WERI-Rb-1 (cell line): ENCODE measurements around the gene DLG1.
"Not testable (repeated sequence)": the region's sequence is repeated elsewhere in the genome, so short reads cannot be mapped to it uniquely, and the experiment has no call there.

Source experiments
- DNase-seq: peaks from one replicate; pipeline ENCODE4 v3.0.0-alpha.2; 2020
- H3K27ac ChIP-seq: fragments of 250-450 bp; sonication (Bioruptor Pico); 2 replicates; pipeline ENCODE4 v1.5.1; 2020; ENCODE audit warnings: mild to moderate bottlenecking, moderate library complexity
- H3K27me3 ChIP-seq: fragments of 250-450 bp; sonication (Bioruptor Pico); 2 replicates; pipeline ENCODE4 v1.5.1; 2021; ENCODE audit warnings: mild to moderate bottlenecking, low read depth, moderate library complexity; ENCODE audit not compliant: insufficient read depth, severe bottlenecking
- H3K36me3 ChIP-seq: fragments of 250-450 bp; sonication (Bioruptor Pico); 2 replicates; pipeline ENCODE4 v1.5.1; 2020; ENCODE audit warnings: mild to moderate bottlenecking, moderate library complexity
- H3K4me3 ChIP-seq: 2 replicates; pipeline ENCODE4 v1.5.1; 2011; ENCODE audit warnings: low read depth, mild to moderate bottlenecking, control low read depth, low read length
- H3K9me3 ChIP-seq: fragments of 250-450 bp; sonication (Bioruptor Pico); 2 replicates; pipeline ENCODE4 v1.5.1; 2021; ENCODE audit warnings: mild to moderate bottlenecking, moderate library complexity; ENCODE audit not compliant: severe bottlenecking
- CTCF ChIP-seq: IDR thresholded peaks from 2 replicates; pipeline ENCODE4 v1.5.1; 2011; ENCODE audit warnings: low read depth, mild to moderate bottlenecking, control low read depth, inconsistent platforms, low read length

Gene DLG1

GRCh38 chr3:197082871-197083270 is 215.5 kb downstream of the DLG1 start:
- DNase-seq, result no peak
- no peak for TF ChIP-seq CTCF
- H3K36me3 ChIP-seq, result no peaks in the 10 kb centered on the region
- H3K27ac ChIP-seq, result no peak overlapping the region
- no peaks in the 10 kb centered on the region for H3K9me3 ChIP-seq
- H3K4me3 ChIP-seq, result no peak overlapping the region
- H3K27me3 ChIP-seq, result no peaks in the 10 kb centered on the region

- DNase-seq, result no peak
- Histone ChIP-seq H3K27me3 (no peaks in the 10 kb centered on the region), H3K9me3 (no peaks in the 10 kb centered on the region), H3K4me3 (no peak overlapping the region), H3K36me3 (no peaks in the 10 kb centered on the region), H3K27ac (no peak overlapping the region)
- TF ChIP-seq CTCF, result no peak
These were observed 218.1 kb downstream of the DLG1 start for GRCh38 chr3:197080344-197080743.

- H3K36me3 ChIP-seq, result no peaks in the 10 kb centered on the region
- H3K4me3 ChIP-seq, result no peak overlapping the region
- H3K27me3 ChIP-seq, result no peaks in the 10 kb centered on the region
- no peak for DNase-seq
- H3K9me3 ChIP-seq, result no peaks in the 10 kb centered on the region
- no peak overlapping the region for H3K27ac ChIP-seq
- no peak for TF ChIP-seq CTCF
These were observed 222.0 kb downstream of the DLG1 start for GRCh38 chr3:197076415-197076814.

- no peak for DNase-seq
- Histone ChIP-seq H3K4me3 (no peak overlapping the region), H3K27ac (no peak overlapping the region), H3K27me3 (no peaks in the 10 kb centered on the region), H3K36me3 (no peaks in the 10 kb centered on the region), H3K9me3 (no peaks in the 10 kb centered on the region)
- TF ChIP-seq CTCF, result no peak
These were observed 230.3 kb downstream of the DLG1 start for GRCh38 chr3:197068077-197068476.

- H3K27ac ChIP-seq, result no peak overlapping the region
- no peak overlapping the region for H3K4me3 ChIP-seq
- no peaks in the 10 kb centered on the region for H3K27me3 ChIP-seq
- DNase-seq, result no peak
- no peak for TF ChIP-seq CTCF
- H3K9me3 ChIP-seq, result no peaks in the 10 kb centered on the region
- no peaks in the 10 kb centered on the region; the same call in 1 of the 2 replicates for H3K36me3 ChIP-seq
These were observed 233.6 kb downstream of the DLG1 start for GRCh38 chr3:197064771-197065170.

GRCh38 chr3:197062446-197062845 is 236.0 kb downstream of the DLG1 start:
- DNase-seq, result no peak
- H3K36me3 ChIP-seq, result no peaks in the 10 kb centered on the region; the same call in 1 of the 2 replicates
- no peaks in the 10 kb centered on the region for H3K9me3 ChIP-seq
- H3K27me3 ChIP-seq, result no peaks in the 10 kb centered on the region
- H3K4me3 ChIP-seq, result no peak overlapping the region
- no peak for TF ChIP-seq CTCF
- H3K27ac ChIP-seq, result no peak overlapping the region

GRCh38 chr3:197051637-197052036 is 246.8 kb downstream of the DLG1 start:
- not testable (repeated sequence) for H3K27me3 ChIP-seq, H3K27ac ChIP-seq, H3K4me3 ChIP-seq, H3K9me3 ChIP-seq, H3K36me3 ChIP-seq, DNase-seq
